Breast epithelium (tissue), 3 donors: ENCODE measurements around the gene DOK1.

Experiments used
- CTCF ChIP-seq, 3 donors: fragments of 450-650 bp; IDR thresholded peaks; one replicate each; pipeline ENCODE4 v1.5.1; 2016 to 2017; ENCODE audit warnings: antibody characterized with exemption in 3 of 3, mild to moderate bottlenecking in 3 of 3, moderate library complexity in 3 of 3
- POLR2A ChIP-seq: fragments of 450-650 bp; IDR thresholded peaks from one replicate; pipeline ENCODE4 v1.6.1; 2016; ENCODE audit warnings: antibody characterized with exemption, mild to moderate bottlenecking, moderate library complexity

- no peak for TF ChIP-seq CTCF (IDR thresholded peaks at IDR 0.05)
- TF ChIP-seq POLR2A: no peak
These were observed 12.2 kb downstream of the DOK1 start for GRCh38 chr2:74566754-74567085.
